T-helper 1 cell treated with Interleukin-12 subunit alpha and Interleukin-12 subunit beta and Interleukin-4 antibody, amounts not matched to agents 30 ng/mL and 1 ng/mL, for 36 hours (primary cell): ENCODE data around the gene MANEAL. TPM values are rescaled to one million over a fixed set of nuclear protein-coding genes. Genes with fewer than 3 reads are reported as not detected.
"Not testable (repeated sequence)": the region's sequence is repeated elsewhere in the genome, so short reads cannot be mapped to it uniquely, and the experiment has no call there.

Experiments
- intact Hi-C: fragments of 100-400 bp; cut with micrococcal nuclease; formaldehyde crosslinking; loops from one replicate; pipeline ENCODE4 v1.15.1; 2024
- total RNA-seq: library from RNA; stranded (reverse); gene quantifications from 2 replicates; pipeline ENCODE4 v1.2.3, GENCODE V29; 2022

The MANEAL gene
- total RNA-seq, result 3.4 and 3.7 TPM in 2 replicates

DNA sequence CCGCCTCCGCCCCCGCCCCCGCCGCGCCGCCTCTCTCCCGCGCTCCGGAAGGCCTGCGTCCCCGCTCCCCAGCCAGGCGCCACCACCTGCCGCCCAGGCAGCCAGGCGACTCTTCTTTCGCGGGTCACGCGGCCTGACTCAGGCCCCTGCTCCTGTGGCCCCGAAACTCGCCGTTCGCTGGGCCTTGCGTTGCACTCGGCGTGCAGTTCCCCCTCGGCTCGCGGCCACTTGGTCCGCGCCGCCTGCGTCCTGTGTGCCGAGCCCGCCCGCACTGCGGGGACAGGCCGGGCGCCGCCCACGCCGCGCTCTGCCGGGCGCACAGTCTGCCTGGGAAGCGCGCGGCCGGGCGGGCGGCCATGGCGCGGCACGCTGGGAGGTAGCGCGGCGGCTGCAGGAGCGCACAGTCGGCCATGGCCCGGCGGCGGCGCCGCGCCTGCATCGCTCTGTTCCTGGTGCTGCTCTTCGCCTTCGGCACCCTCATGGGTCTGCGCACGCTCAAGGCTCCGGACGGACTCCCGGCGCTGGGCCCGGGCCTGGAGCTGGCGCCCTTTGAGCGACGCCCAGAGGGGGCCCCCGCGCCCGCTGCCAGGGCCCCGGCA lies at the start of gene MANEAL:
Gene MANEAL, plus strand, starts transcription at position 75 of the 599 bp plus-strand sequence. Its CDS starts 336 bp downstream, at position 411.
- intact Hi-C loops, result loop anchor here (2.0 kb wide), 1 partner anchor 15 kb away; the partner anchor contains the start of gene YRDC

DNA sequence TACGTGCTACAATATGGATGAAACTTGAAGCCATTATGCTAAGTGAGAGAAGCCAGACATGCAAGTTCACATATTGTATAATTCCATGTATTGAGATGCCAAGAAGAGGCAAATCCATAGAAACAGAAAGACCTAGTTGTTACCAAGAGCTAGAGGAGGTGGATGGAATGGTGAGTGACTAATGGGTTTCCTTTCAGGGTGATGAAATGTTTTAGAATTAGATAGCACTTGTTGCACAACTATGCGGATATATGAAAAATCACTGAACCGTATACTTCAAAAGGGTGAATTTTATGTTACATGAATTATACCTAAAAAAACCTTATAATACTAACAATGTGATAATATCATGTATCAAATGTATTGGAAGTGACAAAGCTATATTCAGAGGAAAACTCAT lies 46.8 kb upstream of the MANEAL start:
- intact Hi-C loops, result no loop called here

DNA sequence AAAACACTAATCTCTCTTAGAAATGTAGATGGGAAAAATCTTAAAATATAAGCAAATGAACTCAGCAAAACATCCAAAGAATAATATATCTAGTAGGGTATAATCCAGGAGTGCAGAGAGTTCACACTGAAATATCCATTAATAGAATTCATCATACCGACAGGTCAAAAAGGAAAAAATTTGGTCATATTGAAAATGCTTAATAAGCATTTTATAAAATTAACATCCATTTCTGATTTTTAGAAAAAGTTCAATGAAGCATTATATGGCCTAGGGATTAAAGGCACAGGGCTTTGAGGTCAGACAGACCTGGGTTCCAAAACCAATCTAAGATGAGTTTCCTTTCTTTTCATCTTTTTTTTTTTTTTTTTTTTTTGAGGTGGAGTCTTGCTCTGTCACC lies 45.1 kb upstream of the MANEAL start:
- intact Hi-C loops, result no loop called here

DNA sequence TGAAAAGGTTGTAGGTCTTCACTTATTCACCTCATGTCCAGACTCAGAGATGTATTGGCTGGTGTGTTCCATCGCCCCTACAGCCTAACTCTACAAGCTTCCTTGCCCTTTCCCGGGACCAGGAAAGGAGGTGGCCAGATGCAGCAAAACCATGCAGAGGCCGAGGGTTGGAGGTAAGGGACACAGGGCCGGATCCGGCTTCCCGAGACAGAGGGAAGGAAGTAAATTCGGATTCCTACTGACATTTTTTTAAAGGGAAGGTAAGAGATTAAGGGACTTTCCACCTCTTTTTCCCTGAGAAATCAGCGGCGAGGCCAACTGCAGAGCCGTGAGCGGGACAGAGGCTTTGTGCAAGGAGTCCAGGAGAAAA lies 41.4 kb upstream of the MANEAL start:
- intact Hi-C loops, result no loop called here

DNA sequence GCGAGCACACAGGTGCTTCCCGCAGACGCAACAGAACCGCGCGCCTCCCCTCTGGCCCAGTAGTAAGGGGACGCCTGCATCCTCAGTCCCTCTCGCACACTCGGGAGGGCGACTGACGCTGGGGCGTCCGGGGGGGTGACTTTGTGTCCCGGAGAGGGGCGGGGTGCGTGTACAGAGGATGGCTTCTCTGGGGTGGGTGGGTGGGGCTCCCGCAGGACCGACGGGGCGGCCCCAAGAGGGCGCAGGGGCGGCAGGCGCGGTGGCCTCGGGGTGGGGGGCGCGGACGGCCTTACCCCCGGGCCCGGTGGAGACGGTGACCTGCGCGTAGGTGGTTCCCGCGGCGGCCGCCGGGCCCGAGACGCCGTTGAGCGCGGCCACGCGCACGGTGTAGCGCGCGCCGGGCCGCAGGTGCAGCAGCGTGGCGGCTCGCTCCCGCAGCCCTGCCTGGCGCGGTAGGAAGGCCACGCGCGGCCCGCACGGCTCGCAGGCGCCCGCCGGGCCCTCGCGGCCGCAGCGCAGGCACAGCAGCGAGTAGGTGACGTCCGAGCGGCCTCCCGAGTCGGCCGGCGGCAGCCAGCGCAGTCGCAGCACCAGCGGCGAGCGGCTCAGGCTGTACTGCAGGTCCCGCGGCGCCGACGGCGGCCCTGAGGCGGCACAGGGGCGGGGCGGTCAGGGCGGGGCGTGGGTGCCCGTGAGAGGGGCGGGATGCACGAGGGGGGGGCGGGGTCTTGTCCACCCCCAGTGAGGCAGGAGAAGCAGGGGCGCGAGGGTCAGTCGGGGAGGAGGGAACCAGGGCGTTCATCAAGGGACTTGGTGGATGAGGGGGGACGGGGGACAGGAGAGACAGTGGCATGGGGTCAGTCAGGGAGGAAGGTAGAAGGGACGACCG lies 40.8 kb upstream of the MANEAL start:
- intact Hi-C loops, result no loop called here

- intact Hi-C loops, result no loop called here
Measured at GRCh38 chr1:37753473-37754321, 40.0 kb upstream of the MANEAL start.

- intact Hi-C loops, result no loop called here
Measured at GRCh38 chr1:37755290-37755689, 38.4 kb upstream of the MANEAL start.

- intact Hi-C loops, result no loop called here
Measured at GRCh38 chr1:37755951-37756560, 37.6 kb upstream of the MANEAL start.

DNA sequence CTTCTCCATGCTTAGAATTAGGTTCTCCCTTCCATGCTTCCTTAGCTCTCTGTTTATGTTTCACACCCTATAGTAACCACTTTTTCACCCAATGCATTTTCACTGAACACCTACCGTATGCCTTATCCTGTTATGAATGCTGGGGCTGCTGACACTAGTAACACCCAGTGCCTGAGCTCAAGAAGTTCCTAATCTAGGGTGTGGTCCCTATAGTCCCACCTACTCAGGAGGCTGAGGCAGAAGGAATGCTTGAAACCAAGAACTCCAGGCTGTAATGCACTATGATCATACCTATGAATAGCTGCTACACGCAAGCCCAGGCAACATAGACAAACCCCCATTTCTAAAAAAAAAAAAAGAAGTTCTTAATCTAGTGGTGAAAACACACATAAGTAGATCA lies 34.2 kb upstream of the MANEAL start:
- intact Hi-C loops, result no loop called here

- intact Hi-C loops, result no loop called here
Measured at GRCh38 chr1:37761416-37762095, 32.1 kb upstream of the MANEAL start.

DNA sequence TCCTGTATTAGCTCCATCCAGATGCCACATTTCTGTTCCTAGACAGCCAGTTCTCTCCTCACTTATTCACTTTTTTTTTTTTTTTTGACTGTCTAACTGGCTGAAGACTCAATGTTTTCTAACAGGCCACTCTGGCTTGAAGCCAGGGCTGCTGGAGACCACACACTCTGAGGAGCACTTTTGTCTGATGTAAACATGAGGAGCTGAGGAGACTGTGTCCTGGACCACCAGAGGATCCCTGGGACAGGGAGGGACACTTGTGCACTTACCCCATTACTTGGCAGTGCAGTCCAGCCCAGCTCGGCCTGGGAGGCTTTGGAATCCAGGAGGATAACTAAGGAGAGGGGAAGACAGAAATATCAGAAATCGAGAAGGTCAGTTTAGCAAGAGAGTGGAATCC lies 31.1 kb upstream of the MANEAL start:
- intact Hi-C loops, result no loop called here

DNA sequence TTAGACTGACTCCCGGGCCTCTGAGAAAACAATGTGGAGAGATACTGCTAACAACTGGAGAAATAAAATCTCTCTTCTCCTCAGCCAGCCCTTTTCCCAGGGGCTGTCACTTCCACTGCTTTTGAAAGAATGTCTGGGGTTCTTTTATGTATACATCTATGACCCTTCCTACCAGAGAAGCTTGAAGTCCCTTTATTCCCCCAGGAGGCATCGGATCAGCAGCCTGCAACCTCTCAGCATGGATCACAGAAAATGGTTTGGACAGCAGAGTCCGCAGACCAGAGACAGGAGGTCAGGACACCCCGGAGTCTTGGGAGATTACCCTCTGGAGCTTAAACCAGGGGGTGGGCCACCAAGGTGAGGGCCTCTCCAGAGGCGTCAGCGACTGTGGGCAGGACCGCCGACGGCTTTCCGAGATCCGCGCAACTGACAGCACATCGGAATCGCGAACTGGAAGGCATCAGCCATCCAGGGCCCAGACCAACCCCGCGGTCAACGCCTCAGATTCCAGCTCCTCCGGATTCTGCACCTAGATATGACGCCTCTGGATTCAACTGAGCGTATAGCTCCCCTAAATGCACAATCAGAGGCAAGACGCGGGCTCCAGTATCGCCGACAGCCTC lies 29.7 kb upstream of the MANEAL start:
- intact Hi-C loops, result no loop called here

DNA sequence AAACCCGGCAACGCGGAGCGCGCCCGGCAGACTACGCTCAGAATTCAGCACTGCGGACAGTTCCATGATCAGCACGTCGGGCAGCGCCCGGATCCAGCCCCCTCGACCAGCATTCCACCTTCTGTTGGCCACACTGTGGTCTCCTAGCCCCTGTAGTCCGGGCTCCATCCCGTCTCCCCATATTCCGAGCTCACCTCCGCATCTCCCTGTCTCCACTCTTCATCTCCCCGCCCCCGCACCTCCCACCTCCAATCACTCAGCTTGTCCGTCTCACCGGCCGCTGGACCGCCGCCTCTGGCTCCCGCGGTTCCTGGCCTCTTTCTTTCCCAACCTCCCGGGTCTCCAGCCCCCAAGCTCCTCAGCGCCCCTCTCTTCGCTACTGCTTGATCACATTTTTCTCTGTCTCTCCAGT lies 29.2 kb upstream of the MANEAL start:
- intact Hi-C loops, result no loop called here

DNA sequence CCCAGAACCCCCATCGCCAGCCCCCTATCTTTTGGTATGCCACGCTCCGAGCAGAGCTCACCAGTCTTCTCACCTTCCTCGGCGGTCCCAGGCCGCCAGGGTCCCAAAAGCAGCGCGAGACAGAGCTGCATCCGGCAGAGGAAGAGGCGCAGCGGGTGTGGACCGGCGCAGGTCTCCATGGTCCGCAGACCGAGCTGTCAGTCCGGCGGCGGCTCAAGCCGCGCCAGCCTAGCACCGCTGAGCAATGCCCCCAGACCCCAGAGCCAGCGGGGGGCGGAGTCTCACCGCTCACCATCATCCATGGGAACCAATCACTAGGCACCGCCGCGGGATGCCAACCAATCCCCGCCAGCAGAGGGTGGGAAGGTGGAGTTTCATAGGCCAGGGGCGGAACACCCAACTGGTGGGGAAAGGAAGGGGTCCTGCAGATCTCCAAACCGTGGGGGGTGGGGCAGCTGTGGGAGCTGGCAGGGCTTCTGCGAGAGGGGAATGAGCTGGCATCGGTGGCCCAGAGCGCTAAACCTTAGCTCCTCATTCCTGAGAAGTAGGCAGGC lies 28.7 kb upstream of the MANEAL start, which contains the start of gene EPHA10:
Gene EPHA10, minus strand, starts transcription at position 233 of the 554 bp plus-strand sequence. Its CDS starts 54 bp downstream, at position 179.
- intact Hi-C loops, result no loop called here

- intact Hi-C loops, result no loop called here
Measured at GRCh38 chr1:37765916-37766664, 27.6 kb upstream of the MANEAL start.

GRCh38 chr1:37767488-37767887 lies 26.2 kb upstream of the MANEAL start:
- intact Hi-C loops, result no loop called here

GRCh38 chr1:37771440-37771839 lies 22.2 kb upstream of the MANEAL start:
- intact Hi-C loops, result not testable (repeated sequence)

DNA sequence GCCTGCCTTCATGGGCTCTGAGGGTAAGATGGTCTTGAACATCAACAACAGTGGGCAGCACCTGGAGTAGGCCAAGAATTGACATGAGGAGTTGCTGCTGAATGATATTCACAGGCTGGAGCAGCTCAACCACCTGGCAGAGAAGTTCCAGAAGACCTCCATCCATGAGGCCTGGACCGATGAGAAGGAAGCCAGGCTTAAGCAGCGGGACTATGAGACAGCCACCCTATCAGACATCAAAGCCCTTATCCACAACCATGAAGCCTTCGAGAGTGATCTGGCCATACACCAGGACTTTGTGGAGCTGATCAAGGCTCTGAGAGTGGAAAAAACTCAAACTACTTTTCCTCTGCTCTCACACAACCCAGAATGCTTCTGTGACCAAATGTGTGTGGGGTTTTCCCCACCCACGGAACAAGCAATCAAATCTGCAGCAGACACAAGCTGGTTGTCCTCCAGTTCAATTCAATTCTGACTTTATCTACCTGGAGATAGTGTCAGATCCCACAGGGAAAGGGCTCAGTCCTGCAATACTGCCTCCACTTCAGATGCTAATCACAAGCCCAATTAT lies 16.6 kb upstream of the MANEAL start:
- intact Hi-C loops, result no loop called here

DNA sequence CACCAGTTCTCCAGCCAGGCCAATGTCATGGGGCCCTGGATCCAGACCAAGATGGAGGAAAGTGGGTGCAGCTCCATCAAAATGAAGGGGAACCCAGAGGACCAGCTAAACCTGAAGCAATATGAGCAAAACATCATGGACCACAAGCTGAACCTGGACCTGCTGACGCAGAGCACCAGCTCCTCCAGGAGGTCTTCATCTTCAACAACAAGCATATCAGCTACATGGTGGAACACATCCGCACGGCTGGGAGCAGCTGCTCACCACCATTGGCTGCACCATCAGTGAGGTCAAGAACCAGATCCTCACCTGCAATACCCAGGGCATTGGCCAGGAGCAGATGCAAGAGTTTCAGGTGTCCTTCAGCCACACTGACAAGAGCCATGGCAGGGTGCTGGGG lies 15.0 kb upstream of the MANEAL start:
- intact Hi-C loops, result no loop called here
